Caco-2 (cell line): ENCODE results near the gene SMAD7. TPM values are rescaled to one million over a fixed set of nuclear protein-coding genes. Genes with fewer than 3 reads are reported as not detected.
"Not testable (repeated sequence)": the region's sequence is repeated elsewhere in the genome, so short reads cannot be mapped to it uniquely, and the experiment has no call there.

ENCODE experiments used
- BruUV-seq: library from RNA; stranded (reverse); fragments of 400-500 nt; replicated peaks from 2 replicates; lab custom pipeline; 2021; lab: Mats Ljungman, UMichigan
- CTCF ChIA-PET: fragments of 300-600 bp; sonication (Branson Sonifier 250); formaldehyde crosslinking; loops from one replicate; lab custom pipeline; 2022; ENCODE audit warnings: antibody characterized with exemption; lab: Charles Lee
- POLR2A ChIA-PET: fragments of 300-600 bp; sonication (Branson Sonifier 250); formaldehyde crosslinking; loops from one replicate; lab custom pipeline; 2022; ENCODE audit warnings: antibody characterized with exemption; lab: Charles Lee
- DNase-seq, 2 experiments: peaks; one replicate each; pipeline versions ENCODE4 v3.0.0 to v3.0.0-alpha.2; 2020 to 2022
- H3K27me3 ChIP-seq: replicated peaks from 2 replicates; pipeline ENCODE4 v1.6.0; 2011; ENCODE audit warnings: low read length; ENCODE audit not compliant: control insufficient read depth, insufficient read depth
- H3K36me3 ChIP-seq: 2 replicates; pipeline ENCODE4 v1.5.1; 2011; ENCODE audit warnings: low read length; ENCODE audit not compliant: control insufficient read depth, insufficient read depth
- H3K4me1 ChIP-seq: fragments of 250-450 bp; sonication (Bioruptor Pico); 2 replicates; pipeline ENCODE4 v1.5.1; 2020; ENCODE audit warnings: mild to moderate bottlenecking
- H3K4me3 ChIP-seq: 2 replicates; pipeline ENCODE4 v1.5.1; 2011; ENCODE audit warnings: low read depth, mild to moderate bottlenecking, control low read depth, low read length
- H3K9me3 ChIP-seq: fragments of 250-450 bp; sonication (Bioruptor Pico); 2 replicates; pipeline ENCODE4 v1.5.1; 2020; ENCODE audit warnings: mild to moderate bottlenecking, moderate library complexity
- H3K27ac Mint-ChIP-seq: one replicate; pipeline ENCODE4 v1.8.0; 2022; ENCODE audit warnings: mixed read lengths; ENCODE audit not compliant: unreplicated experiment
- H3K27me3 Mint-ChIP-seq: one replicate; pipeline ENCODE4 v1.8.0; 2022; ENCODE audit warnings: mixed read lengths; ENCODE audit not compliant: insufficient read depth, unreplicated experiment
- H3K36me3 Mint-ChIP-seq: one replicate; pipeline ENCODE4 v1.8.0; 2022; ENCODE audit warnings: mild to moderate bottlenecking, mixed read lengths; ENCODE audit not compliant: insufficient read depth, unreplicated experiment
- H3K4me1 Mint-ChIP-seq: one replicate; pipeline ENCODE4 v1.8.0; 2022; ENCODE audit warnings: low read depth, mixed read lengths; ENCODE audit not compliant: unreplicated experiment
- H3K4me3 Mint-ChIP-seq: one replicate; pipeline ENCODE4 v1.8.0; 2022; ENCODE audit warnings: mild to moderate bottlenecking, moderate library complexity, mixed read lengths; ENCODE audit not compliant: unreplicated experiment
- H3K9me3 Mint-ChIP-seq: one replicate; pipeline ENCODE4 v1.8.0; 2022; ENCODE audit warnings: mixed read lengths; ENCODE audit not compliant: unreplicated experiment
- CTCF ChIP-seq, 2 experiments: fragments of 200-600 bp in 1 of 2; IDR thresholded peaks; 1 replicate in 1 of 2; 2 replicates in 1 of 2; pipeline versions ENCODE4 v1.5.1 to v1.8.0; 2011 to 2022; ENCODE audit warnings: antibody characterized with exemption in 1 of 2, control low read depth in 1 of 2, inconsistent platforms in 1 of 2, low read depth in 1 of 2, low read length in 1 of 2, mild to moderate bottlenecking in 1 of 2, moderate library complexity in 1 of 2; ENCODE audit not compliant: insufficient read depth in 1 of 2, severe bottlenecking in 1 of 2, unreplicated experiment in 1 of 2
- intact Hi-C: fragments of 100-400 bp; cut with micrococcal nuclease; formaldehyde crosslinking; loops from one replicate; pipeline ENCODE4 v1.10.0; 2022; ENCODE audit not compliant: unreplicated experiment
- total RNA-seq: library from RNA; stranded (reverse); gene quantifications from 2 replicates; pipeline ENCODE4 v1.2.3, GENCODE V29; 2022

SMAD7 gene
- total RNA-seq, 1 experiment from 2014 or later = 9.3 TPM

DNA sequence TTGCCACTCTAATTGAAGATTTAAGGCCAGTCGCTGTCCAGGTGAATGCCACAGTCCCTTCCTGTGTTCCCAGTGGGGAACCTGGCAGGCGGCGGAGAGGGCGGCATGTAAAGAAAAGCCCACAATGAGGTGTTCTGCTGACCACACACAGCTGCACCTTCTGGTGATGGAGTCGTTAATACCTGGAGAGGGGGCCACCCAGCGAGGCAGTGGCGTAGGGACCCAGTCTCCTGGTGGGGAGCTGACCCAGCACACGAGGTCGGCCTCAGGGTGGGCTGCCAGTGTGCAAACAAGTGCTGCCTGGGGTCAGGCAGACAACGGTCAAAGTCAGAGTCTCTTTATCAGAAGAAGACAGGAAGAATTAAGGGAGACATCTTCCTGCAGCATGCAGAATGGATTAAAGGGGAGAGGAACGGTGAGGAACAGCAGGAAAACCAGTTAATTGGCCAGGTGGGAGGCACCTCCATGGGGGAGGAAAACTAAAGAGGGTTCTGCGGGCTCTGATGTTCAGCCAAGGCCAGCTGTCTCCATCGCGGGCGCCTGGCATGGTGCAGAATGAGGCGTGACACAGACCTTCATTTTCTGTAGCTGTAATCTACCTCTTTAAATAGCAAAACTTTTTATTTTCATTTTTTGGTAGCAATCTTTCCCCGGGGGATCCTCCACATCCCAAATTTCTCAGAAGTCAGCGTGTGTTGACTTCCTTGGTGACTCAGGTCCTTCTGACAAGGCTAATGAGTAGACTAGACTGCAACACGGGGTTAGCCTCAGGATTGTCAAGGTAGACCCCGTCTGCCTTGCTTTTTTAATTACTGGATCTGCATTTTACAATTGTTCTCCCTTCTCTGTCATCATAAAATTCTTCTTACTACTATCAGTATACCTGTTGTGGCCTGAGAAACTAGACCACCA, 78.3 kb downstream of the SMAD7 start:
- H3K27ac Mint-ChIP-seq = no peak overlapping the region
- no peak for TF ChIP-seq CTCF (IDR thresholded peaks at IDR 0.05; ENCODE audit: insufficient read depth in 1 of 2, low read depth in 1 of 2, low read length in 1 of 2, severe bottlenecking in 1 of 2, unreplicated experiment in 1 of 2)

DNA sequence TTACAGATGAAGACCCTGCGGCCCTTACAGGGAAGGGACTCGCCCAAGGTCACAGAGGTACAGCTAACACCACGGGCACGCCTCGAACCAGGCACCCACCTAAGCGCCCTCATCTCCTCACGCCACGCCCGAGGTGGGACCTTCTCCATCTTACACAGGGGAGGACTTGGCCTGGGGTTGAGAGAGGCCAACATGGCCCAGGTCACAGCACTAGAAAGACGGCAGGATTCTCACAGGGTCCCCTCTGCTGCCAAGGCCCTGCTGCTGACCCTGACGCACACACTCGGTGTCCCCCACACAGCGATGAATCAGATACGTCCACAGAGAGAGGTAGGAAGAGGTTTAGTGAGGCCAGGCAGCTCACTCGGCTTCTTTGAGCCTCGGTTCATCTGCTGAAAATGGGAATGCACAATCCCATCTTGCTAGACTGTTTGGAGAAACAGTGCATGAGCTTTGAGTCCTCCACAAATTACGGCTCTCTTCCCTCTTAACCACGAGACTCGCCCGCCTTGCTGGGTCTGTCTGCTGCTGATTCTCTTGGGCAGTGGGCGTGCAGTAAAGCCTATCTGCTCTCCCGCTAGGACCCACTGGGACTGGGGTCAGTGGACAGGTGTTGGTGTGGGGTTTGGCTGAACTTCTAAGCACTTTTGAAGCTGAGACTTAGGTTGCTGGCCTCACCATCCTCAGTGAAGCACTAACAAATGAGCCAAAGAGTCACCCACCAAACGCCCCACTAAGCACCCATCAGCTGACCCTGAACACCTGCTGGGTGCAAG, 79.2 kb downstream of the SMAD7 start:
- ChIA-PET POLR2A (no interaction called here), CTCF (no interaction called here)
- H3K4me1 ChIP-seq = 0 out of 2 replicates have a peak, but pooled peaks cover 5% of the 10 kb centered on the region
- Mint-ChIP-seq H3K4me3 (no peak overlapping the region), H3K27me3 (no peaks in the 10 kb centered on the region), H3K4me1 (peaks cover 8% of the 10 kb centered on the region), H3K27ac (no peak overlapping the region), H3K9me3 (no peaks in the 10 kb centered on the region), H3K36me3 (peaks cover 6% of the 10 kb centered on the region)
- no peaks in the 10 kb centered on the region for H3K9me3 ChIP-seq
- BruUV-seq = no TSS peak
- intact Hi-C loops = no loop called here
- no peak for TF ChIP-seq CTCF (IDR thresholded peaks at IDR 0.05; ENCODE audit: insufficient read depth in 1 of 2, low read depth in 1 of 2, low read length in 1 of 2, severe bottlenecking in 1 of 2, unreplicated experiment in 1 of 2)
- H3K36me3 ChIP-seq = no peaks in the 10 kb centered on the region
- H3K4me3 ChIP-seq = no peak overlapping the region
- no peaks in the 10 kb centered on the region for H3K27me3 ChIP-seq
- no peak for DNase-seq

More for the DNA sequence above, 78.3 kb downstream of the SMAD7 start:
- 0 out of 2 replicates have a peak, but pooled peaks cover 5% of the 10 kb centered on the region for H3K4me1 ChIP-seq
- no peaks in the 10 kb centered on the region for H3K36me3 ChIP-seq
- peaks cover 8% of the 10 kb centered on the region for H3K4me1 Mint-ChIP-seq
- H3K4me3 ChIP-seq = no peak overlapping the region
- ChIA-PET CTCF (no interaction called here), POLR2A (no interaction called here)
- no peaks in the 10 kb centered on the region for H3K9me3 Mint-ChIP-seq
- no peaks in the 10 kb centered on the region for H3K27me3 Mint-ChIP-seq
- H3K36me3 Mint-ChIP-seq = peaks cover 6% of the 10 kb centered on the region
- no TSS peak for BruUV-seq
- no peak overlapping the region for H3K4me3 Mint-ChIP-seq
- H3K27me3 ChIP-seq = no peaks in the 10 kb centered on the region
- intact Hi-C loops = no loop called here
- no peaks in the 10 kb centered on the region for H3K9me3 ChIP-seq
- DNase-seq = no peak

GRCh38 chr18:48870926-48871325, 79.8 kb downstream of the SMAD7 start:
- H3K9me3 Mint-ChIP-seq, H3K4me3 ChIP-seq, H3K36me3 ChIP-seq, H3K27ac Mint-ChIP-seq, H3K27me3 Mint-ChIP-seq, DNase-seq, CTCF ChIA-PET, POLR2A ChIA-PET, H3K4me1 Mint-ChIP-seq, H3K36me3 Mint-ChIP-seq, H3K4me1 ChIP-seq, BruUV-seq, H3K4me3 Mint-ChIP-seq, H3K9me3 ChIP-seq, intact Hi-C loops, H3K27me3 ChIP-seq: not testable (repeated sequence)
